Activated CD4-positive, alpha-beta T cell treated with anti-CD3 and anti-CD28 coated beads, Interleukin-2, amount 10 ng/mL, durations not matched to agents 24 days and 14 days (primary cell): ENCODE data around the gene WNT2. TPM values are rescaled to one million over a fixed set of nuclear protein-coding genes. Genes with fewer than 3 reads are reported as not detected.

Experiments used
- DNase-seq: peaks from one replicate; pipeline ENCODE4 v3.0.0; 2022
- H3K27ac Mint-ChIP-seq: one replicate; pipeline ENCODE4 v1.8.0; 2022; ENCODE audit warnings: mild to moderate bottlenecking, mixed read lengths
- H3K27me3 Mint-ChIP-seq: one replicate; pipeline ENCODE4 v1.8.0; 2022; ENCODE audit warnings: mixed read lengths
- H3K36me3 Mint-ChIP-seq: one replicate; pipeline ENCODE4 v1.8.0; 2022; ENCODE audit warnings: low read depth, mild to moderate bottlenecking, mixed read lengths
- H3K4me1 Mint-ChIP-seq: one replicate; pipeline ENCODE4 v1.8.0; 2021; ENCODE audit warnings: mixed read lengths
- H3K4me3 Mint-ChIP-seq: one replicate; pipeline ENCODE4 v1.8.0; 2022; ENCODE audit warnings: mild to moderate bottlenecking, moderate library complexity, mixed read lengths
- H3K9me3 Mint-ChIP-seq: one replicate; pipeline ENCODE4 v1.8.0; 2021; ENCODE audit warnings: mixed read lengths
- intact Hi-C: fragments of 100-400 bp; cut with micrococcal nuclease; formaldehyde crosslinking; loops from one replicate; pipeline ENCODE4 v1.15.1; 2023
- total RNA-seq: library from RNA; stranded (reverse); gene quantifications from 2 replicates; pipeline ENCODE4 v1.2.3, GENCODE V29; 2022

The WNT2 gene
- total RNA-seq, 1 donor from 2014 or later, result not detected

GRCh38 chr7:117283371-117283770 lies 39.5 kb downstream of the WNT2 start:
- no peaks in the 10 kb centered on the region for H3K27me3 Mint-ChIP-seq
- H3K4me3 Mint-ChIP-seq, result no peak overlapping the region
- intact Hi-C loops, result no loop called here
- no peaks in the 10 kb centered on the region for H3K9me3 Mint-ChIP-seq
- DNase-seq, result no peak
- H3K4me1 Mint-ChIP-seq, result no peaks in the 10 kb centered on the region
- H3K27ac Mint-ChIP-seq, result no peak overlapping the region
- no peaks in the 10 kb centered on the region for H3K36me3 Mint-ChIP-seq

DNA sequence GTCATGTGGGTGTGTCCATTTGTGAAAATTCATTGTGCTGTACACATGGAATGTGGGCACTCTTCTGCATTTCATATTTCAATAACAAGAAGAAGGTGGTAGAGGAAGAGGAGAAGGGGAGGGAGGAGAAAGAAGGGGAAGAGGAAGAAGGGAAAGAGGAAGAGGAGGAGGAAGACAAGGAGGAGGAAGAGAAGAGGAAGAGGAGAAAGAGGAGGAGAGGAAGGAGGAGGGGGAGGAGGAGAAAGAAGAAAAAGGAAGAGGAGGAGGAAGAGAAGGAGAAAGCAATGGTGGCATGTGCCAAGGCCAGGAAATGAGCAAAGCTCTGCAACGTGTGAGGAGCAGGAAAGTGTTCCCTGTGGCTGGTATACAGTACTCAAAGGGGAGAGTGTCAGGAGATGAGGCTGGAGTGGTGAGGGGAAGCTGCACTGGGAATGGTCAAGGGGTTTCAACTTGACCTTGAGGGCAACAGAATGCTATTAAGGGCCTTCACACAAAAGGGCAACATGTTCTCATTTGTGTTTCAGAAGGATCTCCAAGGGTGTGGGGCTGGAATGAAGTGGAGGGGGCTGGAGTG lies 40.5 kb downstream of the WNT2 start:
- H3K4me3 Mint-ChIP-seq, result no peak overlapping the region
- no peaks in the 10 kb centered on the region for H3K36me3 Mint-ChIP-seq
- no peaks in the 10 kb centered on the region for H3K4me1 Mint-ChIP-seq

DNA sequence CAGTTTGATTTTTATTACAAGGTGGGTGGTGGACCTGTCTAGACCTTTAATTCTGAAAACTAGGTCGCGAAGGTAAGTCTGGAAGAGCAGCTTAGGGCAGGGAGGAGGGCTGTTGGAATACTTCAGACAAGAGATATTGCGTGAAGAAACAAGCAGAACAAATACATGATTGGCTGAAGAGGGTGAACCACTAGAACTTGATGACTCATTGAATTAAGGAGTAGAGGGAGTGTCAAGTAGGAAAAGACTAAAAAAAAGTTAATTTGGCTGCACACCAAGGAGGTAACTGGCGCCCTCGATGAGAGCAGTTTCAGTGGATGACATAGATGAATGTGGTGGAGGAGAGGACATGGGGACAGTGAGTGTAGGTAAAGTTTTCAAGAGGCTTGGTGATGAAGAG lies 41.3 kb downstream of the WNT2 start:
- DNase-seq, result no peak
- H3K36me3 Mint-ChIP-seq, result no peaks in the 10 kb centered on the region
- H3K4me3 Mint-ChIP-seq, result no peak overlapping the region
- no peaks in the 10 kb centered on the region for H3K4me1 Mint-ChIP-seq
- no peaks in the 10 kb centered on the region for H3K9me3 Mint-ChIP-seq
- intact Hi-C loops, result no loop called here
- no peaks in the 10 kb centered on the region for H3K27me3 Mint-ChIP-seq
- H3K27ac Mint-ChIP-seq, result no peak overlapping the region

More for the DNA sequence above, 40.5 kb downstream of the WNT2 start:
- Mint-ChIP-seq H3K9me3 (no peaks in the 10 kb centered on the region), H3K27me3 (no peaks in the 10 kb centered on the region), H3K27ac (no peak overlapping the region)
- no peak for DNase-seq
- intact Hi-C loops, result no loop called here

- no peaks in the 10 kb centered on the region for H3K9me3 Mint-ChIP-seq
- H3K4me1 Mint-ChIP-seq, result no peaks in the 10 kb centered on the region
- no peak overlapping the region for H3K27ac Mint-ChIP-seq
- no peaks in the 10 kb centered on the region for H3K27me3 Mint-ChIP-seq
- no peaks in the 10 kb centered on the region for H3K36me3 Mint-ChIP-seq
- DNase-seq, result no peak
- no peak overlapping the region for H3K4me3 Mint-ChIP-seq
- intact Hi-C loops, result no loop called here
These were observed 42.8 kb downstream of the WNT2 start for GRCh38 chr7:117279931-117280557.

GRCh38 chr7:117279203-117279602 lies 43.7 kb downstream of the WNT2 start:
- H3K27ac Mint-ChIP-seq, result no peak overlapping the region
- no peaks in the 10 kb centered on the region for H3K9me3 Mint-ChIP-seq
- no peaks in the 10 kb centered on the region for H3K36me3 Mint-ChIP-seq
- H3K4me1 Mint-ChIP-seq, result no peaks in the 10 kb centered on the region
- H3K4me3 Mint-ChIP-seq, result no peak overlapping the region
- intact Hi-C loops, result no loop called here
- H3K27me3 Mint-ChIP-seq, result no peaks in the 10 kb centered on the region
- DNase-seq, result no peak

- Mint-ChIP-seq H3K9me3 (no peaks in the 10 kb centered on the region), H3K27me3 (no peaks in the 10 kb centered on the region)
These were observed 44.8 kb downstream of the WNT2 start for GRCh38 chr7:117278040-117278439.

GRCh38 chr7:117277576-117277975 lies 45.3 kb downstream of the WNT2 start:
- intact Hi-C loops, result no loop called here
- Mint-ChIP-seq H3K27ac (no peak overlapping the region), H3K36me3 (no peaks in the 10 kb centered on the region), H3K4me3 (no peak overlapping the region), H3K9me3 (no peaks in the 10 kb centered on the region), H3K27me3 (no peaks in the 10 kb centered on the region), H3K4me1 (no peaks in the 10 kb centered on the region)
- DNase-seq, result no peak

More at GRCh38 chr7:117278040-117278439, 44.8 kb downstream of the WNT2 start:
- Mint-ChIP-seq H3K4me1 (no peaks in the 10 kb centered on the region), H3K27ac (no peak overlapping the region), H3K4me3 (no peak overlapping the region), H3K36me3 (no peaks in the 10 kb centered on the region)
- no peak for DNase-seq
- intact Hi-C loops, result no loop called here

DNA sequence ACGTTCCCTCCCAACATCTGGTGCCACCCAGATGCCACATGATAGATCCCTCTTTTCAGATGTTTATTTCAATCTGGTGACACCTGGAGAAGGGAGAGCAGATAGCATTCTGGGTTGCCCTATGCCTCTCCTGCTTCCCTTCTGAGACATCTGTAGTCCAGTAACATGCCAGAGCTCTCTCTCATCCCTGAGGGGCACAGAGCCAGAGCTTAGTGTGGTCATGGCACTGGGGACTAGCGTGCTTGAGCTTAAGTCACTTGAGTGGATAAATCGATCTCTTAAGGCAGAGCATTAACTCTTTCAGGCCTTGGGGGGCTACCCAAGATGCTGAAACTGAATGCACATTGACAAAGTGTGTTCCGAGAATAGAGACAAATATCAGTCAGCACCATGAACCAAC lies 47.9 kb downstream of the WNT2 start:
- Mint-ChIP-seq H3K4me1 (no peaks in the 10 kb centered on the region), H3K27me3 (no peaks in the 10 kb centered on the region), H3K4me3 (no peak overlapping the region), H3K36me3 (no peaks in the 10 kb centered on the region), H3K27ac (peak overlapping the region; percentile 37), H3K9me3 (no peaks in the 10 kb centered on the region)
- intact Hi-C loops, result no loop called here
- no peak for DNase-seq

DNA sequence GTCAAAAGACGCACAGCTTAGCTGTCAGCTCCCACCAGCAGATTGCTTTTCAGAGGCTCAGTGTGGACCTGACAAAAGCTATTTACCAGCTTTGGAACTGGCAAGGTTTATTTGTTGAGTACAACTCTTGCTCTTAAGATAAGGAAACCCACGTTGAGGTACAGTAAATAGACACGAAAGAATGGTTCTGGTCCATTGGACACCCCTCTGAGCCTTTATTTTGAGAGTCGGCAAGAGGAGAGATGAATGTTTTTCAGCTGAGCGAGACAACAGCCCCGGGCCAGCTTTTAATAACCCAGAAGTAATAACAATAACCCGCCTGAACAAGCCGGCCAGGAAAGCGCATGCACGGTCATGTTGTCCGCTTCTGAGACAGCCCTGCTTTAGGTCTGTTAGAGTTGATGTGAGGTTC lies 49.0 kb downstream of the WNT2 start:
- intact Hi-C loops, result no loop called here
- Mint-ChIP-seq H3K27ac (no peak overlapping the region), H3K36me3 (no peaks in the 10 kb centered on the region), H3K4me1 (no peaks in the 10 kb centered on the region), H3K27me3 (no peaks in the 10 kb centered on the region), H3K9me3 (no peaks in the 10 kb centered on the region), H3K4me3 (no peak overlapping the region)
- DNase-seq, result no peak

DNA sequence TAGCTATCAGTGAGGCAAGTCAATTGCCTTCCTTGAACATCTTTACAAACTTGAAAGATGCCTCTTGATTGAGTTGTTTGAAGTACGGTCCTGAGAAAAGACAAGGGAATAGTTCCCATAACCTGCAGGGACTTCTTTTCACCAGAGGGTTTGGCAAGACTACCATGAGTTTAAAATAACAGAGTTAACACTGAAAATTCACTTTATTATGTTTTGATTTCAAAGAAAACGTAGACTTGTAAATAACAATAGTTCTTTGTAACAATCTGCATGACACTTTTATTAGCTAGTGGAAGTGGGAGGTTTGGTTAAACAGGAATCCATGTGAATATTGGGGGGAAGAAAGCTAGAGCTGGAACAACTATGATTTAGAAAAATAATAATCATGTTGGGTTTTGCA lies 49.5 kb downstream of the WNT2 start:
- H3K36me3 Mint-ChIP-seq, result no peaks in the 10 kb centered on the region
- no peaks in the 10 kb centered on the region for H3K27me3 Mint-ChIP-seq
- H3K4me1 Mint-ChIP-seq, result no peaks in the 10 kb centered on the region
- no peak for DNase-seq
- no peak overlapping the region for H3K27ac Mint-ChIP-seq
- no peaks in the 10 kb centered on the region for H3K9me3 Mint-ChIP-seq
- no peak overlapping the region for H3K4me3 Mint-ChIP-seq
- intact Hi-C loops, result no loop called here

DNA sequence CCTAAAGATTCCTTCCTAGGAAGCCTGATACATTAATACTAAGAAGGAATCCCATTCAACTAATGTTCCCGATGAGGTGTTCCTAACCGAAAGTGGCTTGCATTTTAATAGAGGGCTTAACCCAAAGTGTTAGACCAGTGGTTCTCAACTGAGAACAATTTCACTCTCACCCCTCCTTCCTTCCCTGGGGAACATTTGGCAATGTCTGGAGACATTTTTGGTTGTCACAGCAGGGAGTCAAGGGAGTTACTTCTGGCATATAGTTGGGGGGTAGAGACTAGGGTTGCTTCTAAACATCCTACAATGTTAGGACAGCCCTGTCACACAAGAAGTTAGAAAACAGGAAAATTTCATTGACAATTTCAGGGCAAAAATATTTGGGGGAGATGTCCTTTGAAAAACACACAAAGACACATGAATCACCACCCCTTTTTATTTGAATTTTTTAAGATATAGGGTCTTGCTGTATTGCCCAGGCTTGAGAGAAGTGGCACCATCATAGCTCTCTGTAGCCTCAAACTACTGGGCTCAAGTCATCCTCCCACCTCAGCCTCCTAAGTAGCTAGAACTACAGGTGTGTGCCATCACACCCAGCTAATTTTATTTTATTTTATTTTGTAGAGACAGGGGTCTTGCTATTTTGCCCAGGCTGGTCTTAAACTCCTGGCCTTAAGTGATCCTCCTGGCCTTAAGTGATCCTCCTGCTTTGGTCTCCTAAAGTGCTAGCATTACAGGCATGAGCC lies 50.7 kb downstream of the WNT2 start:
- no peak overlapping the region for H3K4me3 Mint-ChIP-seq
- H3K27me3 Mint-ChIP-seq, result no peaks in the 10 kb centered on the region
- no peaks in the 10 kb centered on the region for H3K4me1 Mint-ChIP-seq
- H3K36me3 Mint-ChIP-seq, result no peaks in the 10 kb centered on the region
- intact Hi-C loops, result no loop called here
- DNase-seq, result no peak
- no peak overlapping the region for H3K27ac Mint-ChIP-seq
- no peaks in the 10 kb centered on the region for H3K9me3 Mint-ChIP-seq

- H3K36me3 Mint-ChIP-seq, result no peaks in the 10 kb centered on the region
- no peak for DNase-seq
- no peak overlapping the region for H3K4me3 Mint-ChIP-seq
- no peaks in the 10 kb centered on the region for H3K4me1 Mint-ChIP-seq
- H3K27ac Mint-ChIP-seq, result no peak overlapping the region
- no peaks in the 10 kb centered on the region for H3K9me3 Mint-ChIP-seq
- intact Hi-C loops, result no loop called here
- no peaks in the 10 kb centered on the region for H3K27me3 Mint-ChIP-seq
These were observed 51.3 kb downstream of the WNT2 start for GRCh38 chr7:117271566-117271965.

DNA sequence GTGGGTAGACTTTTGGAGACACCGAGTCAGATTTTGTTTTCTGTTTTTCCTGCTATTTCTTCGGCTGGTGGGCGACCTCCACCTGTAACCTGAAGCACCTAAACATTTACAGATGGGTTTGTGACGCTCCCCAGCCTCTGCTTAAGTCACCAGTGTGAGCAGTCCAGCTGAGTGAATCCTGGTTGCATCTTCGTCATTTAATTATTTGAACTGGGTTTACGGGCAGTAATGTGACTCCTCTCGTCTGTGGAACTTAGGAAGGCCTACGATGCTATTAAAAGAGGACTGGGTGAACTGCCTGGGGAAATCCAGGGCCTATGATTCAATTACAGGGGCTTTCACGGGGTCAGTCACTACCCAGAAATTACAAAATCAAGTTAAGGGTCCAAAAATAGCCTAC lies 52.5 kb downstream of the WNT2 start:
- DNase-seq, result no peak
- no peaks in the 10 kb centered on the region for H3K9me3 Mint-ChIP-seq
- intact Hi-C loops, result no loop called here
- no peaks in the 10 kb centered on the region for H3K27me3 Mint-ChIP-seq
- no peak overlapping the region for H3K4me3 Mint-ChIP-seq
- H3K36me3 Mint-ChIP-seq, result no peaks in the 10 kb centered on the region
- no peak overlapping the region for H3K27ac Mint-ChIP-seq
- H3K4me1 Mint-ChIP-seq, result no peaks in the 10 kb centered on the region

DNA sequence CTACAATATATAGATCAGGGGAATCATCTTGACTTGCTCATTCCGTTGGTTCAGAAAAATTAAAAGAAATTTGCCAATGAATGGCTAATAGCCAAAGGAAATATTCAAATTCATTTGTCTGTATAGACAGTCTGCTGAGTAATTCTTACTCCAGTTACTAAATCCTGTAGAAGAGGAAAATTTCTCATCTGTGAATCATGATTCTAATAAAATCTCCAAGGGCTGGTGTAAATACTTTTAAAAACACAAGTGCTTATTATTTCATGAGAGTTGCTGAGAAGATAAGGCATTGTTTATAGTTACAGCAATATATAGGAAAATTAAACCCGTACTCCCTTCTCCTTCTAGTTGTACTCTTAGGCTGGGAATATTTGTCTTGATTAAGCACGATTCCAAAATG lies 53.0 kb downstream of the WNT2 start:
- no peak overlapping the region for H3K4me3 Mint-ChIP-seq
- no peak overlapping the region for H3K27ac Mint-ChIP-seq
- H3K9me3 Mint-ChIP-seq, result no peaks in the 10 kb centered on the region
- H3K27me3 Mint-ChIP-seq, result no peaks in the 10 kb centered on the region
- intact Hi-C loops, result no loop called here
- no peaks in the 10 kb centered on the region for H3K36me3 Mint-ChIP-seq
- no peaks in the 10 kb centered on the region for H3K4me1 Mint-ChIP-seq
- DNase-seq, result no peak
